H1 (cell line): ENCODE results near the gene MAGI1. TPM values are rescaled to one million over a fixed set of nuclear protein-coding genes. Genes with fewer than 3 reads are reported as not detected.

Experiments used
- ASH2L ChIP-seq: fragments of 200-600, 300-600 bp; sonication (generic); IDR thresholded peaks from one replicate; pipeline ENCODE4 v1.7.1; 2017; ENCODE audit warnings: low read length
- CEBPB ChIP-seq: IDR thresholded peaks from 2 replicates; pipeline ENCODE4 v1.6.1; 2012; ENCODE audit warnings: low read depth, low read length
- E2F6 ChIP-seq: IDR thresholded peaks from 2 replicates; pipeline ENCODE4 v1.6.1; 2012; ENCODE audit warnings: inconsistent platforms
- MAFK ChIP-seq: IDR thresholded peaks from 2 replicates; pipeline ENCODE4 v1.6.1; 2012; ENCODE audit warnings: low read depth, mild to moderate bottlenecking, improper control_type of control experiment, low read length
- NRF1 ChIP-seq: IDR thresholded peaks from 2 replicates; pipeline ENCODE4 v1.6.1; 2011; ENCODE audit warnings: mild to moderate bottlenecking, low read depth, low read length, improper control_type of control experiment
- PHF8 ChIP-seq: fragments of 200-600 bp; sonication (generic); conservative IDR thresholded peaks from 2 replicates; pipeline ENCODE4 v1.7.1; 2012; ENCODE audit warnings: low read depth, mild to moderate bottlenecking, inconsistent platforms, low read length, moderate library complexity
- POLR2A ChIP-seq, 2 experiments: IDR thresholded peaks; 1 replicate in 1 of 2; 2 replicates in 1 of 2; pipeline ENCODE4 v1.6.1; 2011; ENCODE audit warnings: low read depth in 2 of 2, low read length in 2 of 2, mild to moderate bottlenecking in 2 of 2; ENCODE audit errors: control extremely low read depth in 1 of 2
- SP1 ChIP-seq: IDR thresholded peaks from 2 replicates; pipeline ENCODE4 v1.6.1; 2011; ENCODE audit warnings: low read depth, low read length
- YY1 ChIP-seq: IDR thresholded peaks from 2 replicates; pipeline ENCODE4 v1.6.1; 2011; ENCODE audit warnings: low read depth, mild to moderate bottlenecking, low read length
- polyA plus RNA-seq, 7 experiments: library from polyadenylated mRNA; depleted of rRNA in 3 of 7; stranded (reverse) in 5 of 7; unstranded in 2 of 7; fragments of >200 nt in 5 of 7; fragments of 200-250 nt in 2 of 7; gene quantifications; 1 replicate in 5 of 7; 2 replicates in 1 of 7; 4 replicates in 1 of 7; pipeline versions ENCODE4 v1.2.1 to v1.2.3, GENCODE V29; 2011 to 2013; ENCODE audit warnings: missing spikeins in 2 of 7, mixed read lengths in 2 of 7
- total RNA-seq: library from RNA; stranded (reverse); fragmentation: NEBNext Ultra II Directional; extraction: Animal tissue kit (Norgen Biotek cat#: 25700); gene quantifications from 2 replicates; pipeline ENCODE4 v1.2.1, GENCODE V29; 2021
- TF ChIP-seq, protein P1 (sequence below), 3 experiments: IDR thresholded peaks; 1 replicate in 2 of 3; 2 replicates in 1 of 3; pipeline versions ENCODE4 v1.5.1 to v1.6.1; 2011; ENCODE audit warnings: low read length in 3 of 3, mild to moderate bottlenecking in 3 of 3, inconsistent platforms in 2 of 3, low read depth in 1 of 3, moderate library complexity in 1 of 3; ENCODE audit not compliant: insufficient read depth in 1 of 3; ENCODE audit errors: control extremely low read depth in 1 of 3

MAGI1 gene
- total and polyA plus RNA-seq, 2 of the 8 experiments (the other 6 are each of a cell fraction or from before 2014, with no cell fraction given) = 19.8 to 78.0 TPM

GRCh38 chr3:65356331-65357248 is 682.1 kb downstream of the MAGI1 start (continued):
- TF ChIP-seq ASH2L = peak; percentile 23
- no peak for TF ChIP-seq SP1
- TF ChIP-seq MAFK = no peak
- no peak for TF ChIP-seq E2F6
- no peak for TF ChIP-seq PHF8
- TF ChIP-seq, protein P1, sequence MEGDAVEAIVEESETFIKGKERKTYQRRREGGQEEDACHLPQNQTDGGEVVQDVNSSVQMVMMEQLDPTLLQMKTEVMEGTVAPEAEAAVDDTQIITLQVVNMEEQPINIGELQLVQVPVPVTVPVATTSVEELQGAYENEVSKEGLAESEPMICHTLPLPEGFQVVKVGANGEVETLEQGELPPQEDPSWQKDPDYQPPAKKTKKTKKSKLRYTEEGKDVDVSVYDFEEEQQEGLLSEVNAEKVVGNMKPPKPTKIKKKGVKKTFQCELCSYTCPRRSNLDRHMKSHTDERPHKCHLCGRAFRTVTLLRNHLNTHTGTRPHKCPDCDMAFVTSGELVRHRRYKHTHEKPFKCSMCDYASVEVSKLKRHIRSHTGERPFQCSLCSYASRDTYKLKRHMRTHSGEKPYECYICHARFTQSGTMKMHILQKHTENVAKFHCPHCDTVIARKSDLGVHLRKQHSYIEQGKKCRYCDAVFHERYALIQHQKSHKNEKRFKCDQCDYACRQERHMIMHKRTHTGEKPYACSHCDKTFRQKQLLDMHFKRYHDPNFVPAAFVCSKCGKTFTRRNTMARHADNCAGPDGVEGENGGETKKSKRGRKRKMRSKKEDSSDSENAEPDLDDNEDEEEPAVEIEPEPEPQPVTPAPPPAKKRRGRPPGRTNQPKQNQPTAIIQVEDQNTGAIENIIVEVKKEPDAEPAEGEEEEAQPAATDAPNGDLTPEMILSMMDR (IDR thresholded peaks at IDR 0.05; ENCODE audit: control extremely low read depth in 1 of 3, insufficient read depth in 1 of 3, low read depth in 1 of 3, low read length in 3 of 3) = peak in 2 of 3 experiments; percentile 6 to 19; a peak in 2 of 4 replicates
- TF ChIP-seq NRF1 = no peak
- no peak for TF ChIP-seq YY1
- TF ChIP-seq POLR2A (IDR thresholded peaks at IDR 0.05; ENCODE audit: control extremely low read depth in 1 of 2, low read depth in 2 of 2, low read length in 2 of 2) = no peak
- TF ChIP-seq CEBPB = no peak
